IPS-18c (cell line): ENCODE measurements around the gene POP7.
A peak's percentile ranks its signal among the peaks of the same experiment; 100 is the strongest.
"Not testable (repeated sequence)": the region's sequence is repeated elsewhere in the genome, so short reads cannot be mapped to it uniquely, and the experiment has no call there.

Experiments used
- H3K4me3 ChIP-seq: 2 replicates; pipeline ENCODE4 v1.7.0; 2013; ENCODE audit warnings: low read depth, mild to moderate bottlenecking, low read length, moderate library complexity; ENCODE audit not compliant: insufficient read depth
- H3K9me3 ChIP-seq: one replicate; pipeline ENCODE4 v1.6.1; 2013; ENCODE audit warnings: mild to moderate bottlenecking, low read length, moderate library complexity; ENCODE audit not compliant: control insufficient read depth, insufficient read depth

POP7 gene

GRCh38 chr7:100711369-100711768 is 5.4 kb downstream of the POP7 start:
- H3K4me3 ChIP-seq: no peak overlapping the region
- no peaks in the 10 kb centered on the region for H3K9me3 ChIP-seq

- Histone ChIP-seq H3K9me3 (no peaks in the 10 kb centered on the region), H3K4me3 (no peak overlapping the region)
These were observed 8.8 kb downstream of the POP7 start for GRCh38 chr7:100714725-100715124.

- not testable (repeated sequence) for H3K4me3 ChIP-seq, H3K9me3 ChIP-seq
These were observed 11.2 kb downstream of the POP7 start for GRCh38 chr7:100717073-100717472.

- H3K4me3 ChIP-seq: peak overlapping the region; percentile 56
These were observed 13.8 kb downstream of the POP7 start for GRCh38 chr7:100719523-100720278.

DNA sequence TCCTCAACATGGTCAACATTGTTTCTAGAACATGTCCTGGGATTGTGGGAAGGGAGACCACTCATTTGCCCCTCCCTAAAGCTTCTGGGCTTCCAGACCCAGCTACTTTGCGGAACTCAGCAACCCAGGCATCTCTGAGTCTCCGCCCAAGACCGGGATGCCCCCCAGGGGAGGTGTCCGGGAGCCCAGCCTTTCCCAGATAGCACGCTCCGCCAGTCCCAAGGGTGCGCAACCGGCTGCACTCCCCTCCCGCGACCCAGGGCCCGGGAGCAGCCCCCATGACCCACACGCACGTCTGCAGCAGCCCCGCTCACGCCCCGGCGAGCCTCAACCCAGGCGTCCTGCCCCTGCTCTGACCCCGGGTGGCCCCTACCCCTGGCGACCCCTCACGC is 14.4 kb downstream of the POP7 start, which contains the start of gene EPO:
Gene EPO, plus strand, starts transcription at position 190 of the 392 bp plus-strand sequence. CDS start 513 bp downstream, outside the sequence.
- Histone ChIP-seq H3K9me3 (no peaks in the 10 kb centered on the region), H3K4me3 (peak within 1 kb of the TSS; percentile 56)

More at GRCh38 chr7:100719523-100720278, 13.8 kb downstream of the POP7 start:
- H3K9me3 ChIP-seq: no peaks in the 10 kb centered on the region

DNA sequence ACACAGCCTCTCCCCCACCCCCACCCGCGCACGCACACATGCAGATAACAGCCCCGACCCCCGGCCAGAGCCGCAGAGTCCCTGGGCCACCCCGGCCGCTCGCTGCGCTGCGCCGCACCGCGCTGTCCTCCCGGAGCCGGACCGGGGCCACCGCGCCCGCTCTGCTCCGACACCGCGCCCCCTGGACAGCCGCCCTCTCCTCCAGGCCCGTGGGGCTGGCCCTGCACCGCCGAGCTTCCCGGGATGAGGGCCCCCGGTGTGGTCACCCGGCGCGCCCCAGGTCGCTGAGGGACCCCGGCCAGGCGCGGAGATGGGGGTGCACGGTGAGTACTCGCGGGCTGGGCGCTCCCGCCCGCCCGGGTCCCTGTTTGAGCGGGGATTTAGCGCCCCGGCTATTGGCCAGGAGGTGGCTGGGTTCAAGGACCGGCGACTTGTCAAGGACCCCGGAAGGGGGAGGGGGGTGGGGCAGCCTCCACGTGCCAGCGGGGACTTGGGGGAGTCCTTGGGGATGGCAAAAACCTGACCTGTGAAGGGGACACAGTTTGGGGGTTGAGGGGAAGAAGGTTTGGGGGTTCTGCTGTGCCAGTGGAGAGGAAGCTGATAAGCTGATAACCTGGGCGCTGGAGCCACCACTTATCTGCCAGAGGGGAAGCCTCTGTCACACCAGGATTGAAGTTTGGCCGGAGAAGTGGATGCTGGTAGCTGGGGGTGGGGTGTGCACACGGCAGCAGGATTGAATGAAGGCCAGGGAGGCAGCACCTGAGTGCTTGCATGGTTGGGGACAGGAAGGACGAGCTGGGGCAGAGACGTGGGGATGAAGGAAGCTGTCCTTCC is 15.0 kb downstream of the POP7 start:
- peak overlapping the region; percentile 56 for H3K4me3 ChIP-seq
- H3K9me3 ChIP-seq: no peaks in the 10 kb centered on the region

GRCh38 chr7:100721505-100721812 is 15.5 kb downstream of the POP7 start:
- Histone ChIP-seq H3K4me3 (no peak overlapping the region; the same call in 1 of the 2 replicates), H3K9me3 (no peaks in the 10 kb centered on the region)

- Histone ChIP-seq H3K9me3 (no peaks in the 10 kb centered on the region), H3K4me3 (no peak overlapping the region)
These were observed 16.7 kb downstream of the POP7 start for GRCh38 chr7:100722480-100723212.

DNA sequence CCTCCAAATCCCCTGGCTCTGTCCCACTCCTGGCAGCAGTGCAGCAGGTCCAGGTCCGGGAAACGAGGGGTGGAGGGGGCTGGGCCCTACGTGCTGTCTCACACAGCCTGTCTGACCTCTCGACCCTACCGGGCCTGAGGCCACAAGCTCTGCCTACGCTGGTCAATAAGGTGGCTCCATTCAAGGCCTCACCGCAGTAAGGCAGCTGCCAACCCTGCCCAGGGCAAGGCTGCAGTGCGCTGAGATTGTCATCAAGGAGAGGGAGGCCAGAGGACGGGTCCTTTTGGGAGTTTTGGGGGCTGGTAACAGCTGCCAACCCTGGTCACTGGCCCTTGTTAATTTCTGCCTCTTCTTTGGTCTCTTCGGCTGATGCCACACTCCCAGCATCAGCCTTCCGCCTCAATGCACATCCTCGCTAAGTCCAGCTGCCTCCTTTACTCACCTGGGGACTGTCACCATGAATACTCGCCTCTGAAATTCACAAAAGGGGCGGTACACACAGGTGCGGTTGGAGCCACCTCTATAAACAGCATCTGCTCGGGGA is 17.9 kb downstream of the POP7 start:
- no peaks in the 10 kb centered on the region for H3K9me3 ChIP-seq
- H3K4me3 ChIP-seq: no peak overlapping the region

GRCh38 chr7:100724364-100724763 is 18.4 kb downstream of the POP7 start:
- not testable (repeated sequence) for H3K9me3 ChIP-seq, H3K4me3 ChIP-seq

DNA sequence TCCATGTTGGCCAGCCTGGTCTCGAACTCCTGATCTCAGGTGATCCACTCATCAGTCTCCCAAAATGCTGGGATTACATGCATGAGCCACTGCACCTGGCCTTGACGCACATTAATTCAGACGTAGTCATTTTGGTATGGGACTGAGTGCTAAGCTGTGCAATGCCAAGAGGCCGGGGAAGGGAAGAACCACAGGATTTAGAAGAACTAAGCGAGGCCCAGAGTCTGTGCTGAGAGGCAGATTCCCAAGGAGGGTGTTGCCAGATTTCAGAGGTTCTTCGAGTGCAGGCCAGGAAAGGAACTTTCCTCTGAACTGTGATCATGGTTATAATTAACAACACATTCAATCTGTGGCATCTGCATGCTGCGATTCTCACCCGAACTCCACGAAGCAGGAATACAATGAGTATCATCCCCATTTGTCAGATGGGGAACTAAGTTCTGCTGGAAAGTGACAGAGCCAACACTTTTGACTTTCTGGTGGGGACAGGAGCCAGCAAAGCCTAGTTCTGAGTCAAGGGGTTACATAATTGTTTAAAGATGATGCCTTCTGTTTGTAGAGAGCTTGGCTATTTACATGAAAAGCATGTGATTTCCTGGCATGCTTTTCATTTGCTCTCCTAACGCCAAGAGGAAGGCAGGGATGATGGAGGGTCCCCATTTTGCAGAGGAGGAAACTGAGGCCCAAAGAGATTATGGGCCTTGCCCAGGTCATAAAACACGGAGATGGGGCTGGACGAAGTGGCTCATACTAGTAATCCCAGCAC is 21.3 kb downstream of the POP7 start:
- Histone ChIP-seq H3K9me3 (no peaks in the 10 kb centered on the region), H3K4me3 (no peak overlapping the region)

DNA sequence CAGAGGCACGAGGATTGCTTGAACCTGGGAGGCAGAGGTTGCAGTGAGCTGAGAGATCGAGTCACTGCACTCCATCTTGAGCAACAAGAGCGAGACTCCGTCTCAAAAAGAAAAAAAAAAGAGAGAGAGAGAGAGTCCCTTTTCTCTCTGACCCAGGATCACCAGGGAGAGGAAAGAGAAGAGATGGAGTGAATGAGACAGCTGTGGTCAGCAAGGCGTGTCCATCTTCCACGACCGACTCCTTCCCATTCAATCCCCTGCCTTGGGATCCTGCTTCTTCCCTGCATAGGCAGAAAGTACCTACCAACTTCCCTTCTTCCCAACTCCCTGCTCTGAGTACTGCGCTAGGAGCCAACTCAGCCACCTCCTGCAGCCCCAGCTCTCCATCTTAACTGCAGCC is 22.3 kb downstream of the POP7 start:
- Histone ChIP-seq H3K4me3 (no peak overlapping the region), H3K9me3 (no peaks in the 10 kb centered on the region)

GRCh38 chr7:100730136-100730800 is 24.3 kb downstream of the POP7 start:
- Histone ChIP-seq H3K4me3 (no peak overlapping the region), H3K9me3 (no peaks in the 10 kb centered on the region)

GRCh38 chr7:100731937-100732636 is 26.2 kb downstream of the POP7 start:
- Histone ChIP-seq H3K9me3 (no peaks in the 10 kb centered on the region), H3K4me3 (no peak overlapping the region)

- no peak overlapping the region for H3K4me3 ChIP-seq
These were observed 29.8 kb downstream of the POP7 start for GRCh38 chr7:100735730-100736129.

GRCh38 chr7:100736671-100737070 is 30.8 kb downstream of the POP7 start:
- Histone ChIP-seq H3K4me3 (no peak overlapping the region), H3K9me3 (no peaks in the 10 kb centered on the region)

More at GRCh38 chr7:100735730-100736129, 29.8 kb downstream of the POP7 start:
- H3K9me3 ChIP-seq: no peaks in the 10 kb centered on the region
